Measurements from ENCODE around the gene EHMT2.

EHMT2 gene

GRCh38 chr6:31898383-31899011 is 999 bp upstream of the EHMT2 start (continued):
- TF ChIP-seq ZBTB26 (tag by site-specific recombination; optimal IDR thresholded peaks at IDR 0.05) (no peak), HOXA7 (CRISPR knock-in tag; IDR thresholded peaks at IDR 0.05; ENCODE audit: borderline replicate concordance) (no peak), ZNF174 (tag by site-specific recombination; IDR thresholded peaks at IDR 0.05) (no peak), BCL11B (tag by site-specific recombination; IDR thresholded peaks at IDR 0.05; ENCODE audit: low read depth) (no peak), SALL2 (tag by site-specific recombination; IDR thresholded peaks at IDR 0.05; ENCODE audit: borderline replicate concordance) (no peak), GLI4 (tag by site-specific recombination; IDR thresholded peaks at IDR 0.05) (no peak), ZNF133 (tag by site-specific recombination; IDR thresholded peaks at IDR 0.05) (no peak), ZNF600 (tag by site-specific recombination; IDR thresholded peaks at IDR 0.05) (no peak), ZNF510 (tag by site-specific recombination; IDR thresholded peaks at IDR 0.05; ENCODE audit: insufficient replicate concordance) (no peak), ZNF19 (tag by site-specific recombination; IDR thresholded peaks at IDR 0.05; ENCODE audit: low read depth) (no peak), ZNF157 (tag by site-specific recombination; IDR thresholded peaks at IDR 0.05) (no peak), YY2 (tag by site-specific recombination; IDR thresholded peaks at IDR 0.05) (no peak), ZSCAN5A (tag by site-specific recombination; IDR thresholded peaks at IDR 0.05) (no peak), ZNF658 (tag by site-specific recombination; IDR thresholded peaks at IDR 0.05) (no peak), ZNF114 (tag by site-specific recombination; IDR thresholded peaks at IDR 0.05) (no peak), ZNF513 (tag by site-specific recombination; IDR thresholded peaks at IDR 0.05) (peak; percentile 8; the same call in 1 of the 2 replicates), KLF8 (tag by site-specific recombination; IDR thresholded peaks at IDR 0.05) (peak; percentile 81), ZNF529 (tag by site-specific recombination; IDR thresholded peaks at IDR 0.05; ENCODE audit: insufficient replicate concordance) (no peak), ZFP37 (tag by site-specific recombination; IDR thresholded peaks at IDR 0.05) (no peak), ZNF501 (tag by site-specific recombination; IDR thresholded peaks at IDR 0.05) (no peak), ZNF514 (tag by site-specific recombination; IDR thresholded peaks at IDR 0.05) (no peak), ZNF561 (tag by site-specific recombination; IDR thresholded peaks at IDR 0.05; ENCODE audit: borderline replicate concordance) (no peak; the same call in 1 of the 2 replicates), ZNF837 (tag by site-specific recombination; IDR thresholded peaks at IDR 0.05) (no peak)
- TF ChIP-seq, protein P1, sequence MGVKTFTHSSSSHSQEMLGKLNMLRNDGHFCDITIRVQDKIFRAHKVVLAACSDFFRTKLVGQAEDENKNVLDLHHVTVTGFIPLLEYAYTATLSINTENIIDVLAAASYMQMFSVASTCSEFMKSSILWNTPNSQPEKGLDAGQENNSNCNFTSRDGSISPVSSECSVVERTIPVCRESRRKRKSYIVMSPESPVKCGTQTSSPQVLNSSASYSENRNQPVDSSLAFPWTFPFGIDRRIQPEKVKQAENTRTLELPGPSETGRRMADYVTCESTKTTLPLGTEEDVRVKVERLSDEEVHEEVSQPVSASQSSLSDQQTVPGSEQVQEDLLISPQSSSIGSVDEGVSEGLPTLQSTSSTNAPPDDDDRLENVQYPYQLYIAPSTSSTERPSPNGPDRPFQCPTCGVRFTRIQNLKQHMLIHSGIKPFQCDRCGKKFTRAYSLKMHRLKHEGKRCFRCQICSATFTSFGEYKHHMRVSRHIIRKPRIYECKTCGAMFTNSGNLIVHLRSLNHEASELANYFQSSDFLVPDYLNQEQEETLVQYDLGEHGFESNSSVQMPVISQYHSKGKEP (tag by site-specific recombination; IDR thresholded peaks at IDR 0.05): no peak
- TF ChIP-seq, protein P2, sequence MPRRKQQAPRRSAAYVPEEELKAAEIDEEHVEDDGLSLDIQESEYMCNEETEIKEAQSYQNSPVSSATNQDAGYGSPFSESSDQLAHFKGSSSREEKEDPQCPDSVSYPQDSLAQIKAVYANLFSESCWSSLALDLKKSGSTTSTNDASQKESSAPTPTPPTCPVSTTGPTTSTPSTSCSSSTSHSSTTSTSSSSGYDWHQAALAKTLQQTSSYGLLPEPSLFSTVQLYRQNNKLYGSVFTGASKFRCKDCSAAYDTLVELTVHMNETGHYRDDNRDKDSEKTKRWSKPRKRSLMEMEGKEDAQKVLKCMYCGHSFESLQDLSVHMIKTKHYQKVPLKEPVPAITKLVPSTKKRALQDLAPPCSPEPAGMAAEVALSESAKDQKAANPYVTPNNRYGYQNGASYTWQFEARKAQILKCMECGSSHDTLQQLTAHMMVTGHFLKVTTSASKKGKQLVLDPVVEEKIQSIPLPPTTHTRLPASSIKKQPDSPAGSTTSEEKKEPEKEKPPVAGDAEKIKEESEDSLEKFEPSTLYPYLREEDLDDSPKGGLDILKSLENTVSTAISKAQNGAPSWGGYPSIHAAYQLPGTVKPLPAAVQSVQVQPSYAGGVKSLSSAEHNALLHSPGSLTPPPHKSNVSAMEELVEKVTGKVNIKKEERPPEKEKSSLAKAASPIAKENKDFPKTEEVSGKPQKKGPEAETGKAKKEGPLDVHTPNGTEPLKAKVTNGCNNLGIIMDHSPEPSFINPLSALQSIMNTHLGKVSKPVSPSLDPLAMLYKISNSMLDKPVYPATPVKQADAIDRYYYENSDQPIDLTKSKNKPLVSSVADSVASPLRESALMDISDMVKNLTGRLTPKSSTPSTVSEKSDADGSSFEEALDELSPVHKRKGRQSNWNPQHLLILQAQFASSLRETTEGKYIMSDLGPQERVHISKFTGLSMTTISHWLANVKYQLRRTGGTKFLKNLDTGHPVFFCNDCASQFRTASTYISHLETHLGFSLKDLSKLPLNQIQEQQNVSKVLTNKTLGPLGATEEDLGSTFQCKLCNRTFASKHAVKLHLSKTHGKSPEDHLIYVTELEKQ (tag by site-specific recombination; IDR thresholded peaks at IDR 0.05; ENCODE audit: borderline replicate concordance): no peak
- TF ChIP-seq, protein P3, sequence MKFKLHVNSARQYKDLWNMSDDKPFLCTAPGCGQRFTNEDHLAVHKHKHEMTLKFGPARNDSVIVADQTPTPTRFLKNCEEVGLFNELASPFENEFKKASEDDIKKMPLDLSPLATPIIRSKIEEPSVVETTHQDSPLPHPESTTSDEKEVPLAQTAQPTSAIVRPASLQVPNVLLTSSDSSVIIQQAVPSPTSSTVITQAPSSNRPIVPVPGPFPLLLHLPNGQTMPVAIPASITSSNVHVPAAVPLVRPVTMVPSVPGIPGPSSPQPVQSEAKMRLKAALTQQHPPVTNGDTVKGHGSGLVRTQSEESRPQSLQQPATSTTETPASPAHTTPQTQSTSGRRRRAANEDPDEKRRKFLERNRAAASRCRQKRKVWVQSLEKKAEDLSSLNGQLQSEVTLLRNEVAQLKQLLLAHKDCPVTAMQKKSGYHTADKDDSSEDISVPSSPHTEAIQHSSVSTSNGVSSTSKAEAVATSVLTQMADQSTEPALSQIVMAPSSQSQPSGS (tag by site-specific recombination; IDR thresholded peaks at IDR 0.05; ENCODE audit: low read depth): no peak
- TF ChIP-seq, protein P4, sequence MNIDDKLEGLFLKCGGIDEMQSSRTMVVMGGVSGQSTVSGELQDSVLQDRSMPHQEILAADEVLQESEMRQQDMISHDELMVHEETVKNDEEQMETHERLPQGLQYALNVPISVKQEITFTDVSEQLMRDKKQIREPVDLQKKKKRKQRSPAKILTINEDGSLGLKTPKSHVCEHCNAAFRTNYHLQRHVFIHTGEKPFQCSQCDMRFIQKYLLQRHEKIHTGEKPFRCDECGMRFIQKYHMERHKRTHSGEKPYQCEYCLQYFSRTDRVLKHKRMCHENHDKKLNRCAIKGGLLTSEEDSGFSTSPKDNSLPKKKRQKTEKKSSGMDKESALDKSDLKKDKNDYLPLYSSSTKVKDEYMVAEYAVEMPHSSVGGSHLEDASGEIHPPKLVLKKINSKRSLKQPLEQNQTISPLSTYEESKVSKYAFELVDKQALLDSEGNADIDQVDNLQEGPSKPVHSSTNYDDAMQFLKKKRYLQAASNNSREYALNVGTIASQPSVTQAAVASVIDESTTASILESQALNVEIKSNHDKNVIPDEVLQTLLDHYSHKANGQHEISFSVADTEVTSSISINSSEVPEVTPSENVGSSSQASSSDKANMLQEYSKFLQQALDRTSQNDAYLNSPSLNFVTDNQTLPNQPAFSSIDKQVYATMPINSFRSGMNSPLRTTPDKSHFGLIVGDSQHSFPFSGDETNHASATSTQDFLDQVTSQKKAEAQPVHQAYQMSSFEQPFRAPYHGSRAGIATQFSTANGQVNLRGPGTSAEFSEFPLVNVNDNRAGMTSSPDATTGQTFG (tag by site-specific recombination; IDR thresholded peaks at IDR 0.05; ENCODE audit: borderline replicate concordance): no peak
